ENCODE measurements around the gene MAP4K5.

DNA sequence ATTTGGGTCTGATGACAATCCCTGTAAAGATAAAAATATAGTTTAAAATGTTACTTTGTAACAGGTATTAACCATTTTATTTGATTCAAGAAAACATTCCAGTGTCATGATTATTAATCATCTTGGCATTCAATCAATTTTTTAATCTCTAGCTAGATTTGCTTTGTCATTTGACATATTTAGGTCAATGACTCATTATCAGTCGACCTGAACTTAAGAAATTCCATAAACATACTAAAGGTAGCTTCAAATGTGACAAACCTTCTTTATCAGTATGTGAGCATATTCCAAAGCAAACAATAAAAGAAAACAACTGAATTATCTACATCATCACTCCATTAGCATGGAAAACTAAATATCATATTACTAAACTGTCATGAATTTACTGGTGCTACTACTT, 84.9 kb downstream of the MAP4K5 start:
- TF ChIP-seq, protein P1, sequence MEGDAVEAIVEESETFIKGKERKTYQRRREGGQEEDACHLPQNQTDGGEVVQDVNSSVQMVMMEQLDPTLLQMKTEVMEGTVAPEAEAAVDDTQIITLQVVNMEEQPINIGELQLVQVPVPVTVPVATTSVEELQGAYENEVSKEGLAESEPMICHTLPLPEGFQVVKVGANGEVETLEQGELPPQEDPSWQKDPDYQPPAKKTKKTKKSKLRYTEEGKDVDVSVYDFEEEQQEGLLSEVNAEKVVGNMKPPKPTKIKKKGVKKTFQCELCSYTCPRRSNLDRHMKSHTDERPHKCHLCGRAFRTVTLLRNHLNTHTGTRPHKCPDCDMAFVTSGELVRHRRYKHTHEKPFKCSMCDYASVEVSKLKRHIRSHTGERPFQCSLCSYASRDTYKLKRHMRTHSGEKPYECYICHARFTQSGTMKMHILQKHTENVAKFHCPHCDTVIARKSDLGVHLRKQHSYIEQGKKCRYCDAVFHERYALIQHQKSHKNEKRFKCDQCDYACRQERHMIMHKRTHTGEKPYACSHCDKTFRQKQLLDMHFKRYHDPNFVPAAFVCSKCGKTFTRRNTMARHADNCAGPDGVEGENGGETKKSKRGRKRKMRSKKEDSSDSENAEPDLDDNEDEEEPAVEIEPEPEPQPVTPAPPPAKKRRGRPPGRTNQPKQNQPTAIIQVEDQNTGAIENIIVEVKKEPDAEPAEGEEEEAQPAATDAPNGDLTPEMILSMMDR (IDR thresholded peaks at IDR 0.05; ENCODE audit: low read depth, low read length, missing input control), result no peak
- no peak for TF ChIP-seq TAF1 (conservative IDR thresholded peaks at IDR 0.05)
- TF ChIP-seq FOXA1 (IDR thresholded peaks at IDR 0.05), result no peak

Measured in liver (tissue), 3 donors.